Left ventricle myocardium superior (tissue), 1 donor: ENCODE measurements around the gene SLC15A1. TPM values are rescaled to one million over a fixed set of nuclear protein-coding genes. Genes with fewer than 3 reads are reported as not detected.
"Not testable (repeated sequence)": the region's sequence is repeated elsewhere in the genome, so short reads cannot be mapped to it uniquely, and the experiment has no call there.

ENCODE experiments used
- ATAC-seq: fragments of 200-7000 bp; cut with Tn5 transposase; one replicate; pipeline ENCODE4 v1.9.1; 2020; ENCODE audit warnings: mild to moderate bottlenecking, moderate library complexity
- DNase-seq: peaks from one replicate; pipeline ENCODE4 v3.0.0-alpha.2; 2020
- intact Hi-C: fragments of 100-400 bp; cut with micrococcal nuclease; formaldehyde crosslinking; loops from one replicate; pipeline ENCODE4 v1.11.0; 2022
- total RNA-seq: library from RNA; stranded (reverse); fragmentation: NEBNext Ultra II Directional; extraction: Animal tissue kit (Norgen Biotek cat#: 25700); gene quantifications from one replicate; pipeline ENCODE4 v1.2.1, GENCODE V29; 2021
- donor health status: DM: no; HTN: yes; CAD: no; lungs with severe emphysema.

The SLC15A1 gene
- total RNA-seq, 1 donor from 2014 or later, result not detected

- ATAC-seq, result no peak
- intact Hi-C loops, result no loop called here
- DNase-seq, result no peak
Measured at GRCh38 chr13:98761126-98761985, 8.9 kb upstream of the SLC15A1 start.

DNA sequence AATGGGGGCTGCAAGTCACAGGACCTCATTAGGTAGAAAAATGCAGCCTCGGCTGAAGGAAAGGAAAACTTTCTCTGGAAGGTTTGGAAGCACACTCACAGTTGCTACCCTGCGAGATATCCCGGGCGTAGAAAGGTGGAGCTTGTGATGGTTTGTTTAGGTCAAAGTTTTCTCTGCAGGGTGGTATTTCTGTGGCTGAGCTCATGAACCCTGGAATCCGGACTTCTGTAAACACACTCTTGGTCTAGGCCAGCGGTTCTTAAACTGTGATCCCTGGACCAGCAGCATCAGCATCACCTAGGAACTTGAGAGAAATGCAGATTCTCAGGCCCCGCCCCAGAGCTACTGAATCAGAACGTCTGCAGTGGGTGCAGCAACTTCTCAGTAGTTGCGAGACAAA, 3.3 kb upstream of the SLC15A1 start:
- no peak for DNase-seq
- intact Hi-C loops, result no loop called here
- no peak for ATAC-seq

DNA sequence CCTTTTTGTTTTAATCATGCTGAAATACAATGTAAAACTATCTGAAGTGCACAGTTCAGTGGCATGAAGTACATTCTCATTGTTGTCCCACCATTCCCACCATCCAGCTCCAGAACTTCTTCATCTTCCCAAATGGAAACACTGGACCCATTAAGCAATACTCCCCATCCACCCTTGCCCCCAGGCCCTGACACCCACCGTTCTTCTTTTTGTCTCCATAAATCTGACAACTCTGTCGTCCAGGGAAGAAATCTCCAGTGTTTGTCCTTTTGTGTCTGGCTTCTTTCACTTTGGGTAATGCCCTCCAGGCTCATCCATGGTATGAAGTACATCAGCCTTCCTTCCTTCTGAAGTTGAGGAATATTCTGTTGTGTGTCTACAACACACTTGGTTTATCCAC, 2.6 kb upstream of the SLC15A1 start:
- intact Hi-C loops, result no loop called here
- no peak for DNase-seq
- ATAC-seq, result no peak

DNA sequence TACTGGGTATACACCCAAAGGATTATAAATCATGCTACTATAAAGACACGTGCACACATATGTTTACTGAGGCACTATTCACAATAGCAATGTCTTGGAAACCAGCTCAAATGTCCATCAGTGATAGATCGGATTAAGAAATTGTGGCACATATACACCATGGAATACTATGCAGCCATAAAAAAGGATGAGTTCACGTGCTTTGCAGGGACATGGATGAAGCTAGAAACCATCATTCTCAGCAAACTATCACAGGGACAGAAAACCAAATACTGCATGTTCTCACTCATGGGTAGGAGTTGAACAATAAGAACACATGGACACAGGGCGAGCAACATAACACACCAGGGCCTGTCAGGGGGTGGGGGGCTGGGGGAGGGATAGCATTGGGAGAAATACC, 2.0 kb upstream of the SLC15A1 start:
- intact Hi-C loops, DNase-seq, ATAC-seq: not testable (repeated sequence)

- DNase-seq (no peak), ATAC-seq (no peak)
- intact Hi-C loops, result no loop called here
Measured at GRCh38 chr13:98751861-98752466, 508 bp downstream of the SLC15A1 start.

DNA sequence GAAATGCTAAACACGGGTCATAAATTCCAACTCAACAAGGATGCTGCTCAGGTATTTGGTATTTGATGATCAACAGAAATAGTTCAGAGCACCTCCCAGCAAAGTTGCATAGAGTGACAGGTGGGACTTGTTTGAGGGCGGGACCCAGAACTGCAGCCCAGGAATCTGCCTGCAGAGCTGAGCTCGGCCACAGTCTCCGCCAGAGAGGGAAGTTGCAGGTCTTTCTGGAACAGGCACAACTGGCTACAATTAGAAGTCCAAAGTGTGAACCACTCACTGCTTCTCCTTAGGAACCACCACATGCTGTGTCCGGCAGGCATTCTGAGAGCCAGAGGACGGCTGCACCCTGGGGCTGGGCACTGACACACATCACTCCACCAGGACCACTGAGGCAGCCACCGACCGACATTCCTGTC, 1.1 kb downstream of the SLC15A1 start:
- ATAC-seq, result no peak
- intact Hi-C loops, result no loop called here
- DNase-seq, result no peak

DNA sequence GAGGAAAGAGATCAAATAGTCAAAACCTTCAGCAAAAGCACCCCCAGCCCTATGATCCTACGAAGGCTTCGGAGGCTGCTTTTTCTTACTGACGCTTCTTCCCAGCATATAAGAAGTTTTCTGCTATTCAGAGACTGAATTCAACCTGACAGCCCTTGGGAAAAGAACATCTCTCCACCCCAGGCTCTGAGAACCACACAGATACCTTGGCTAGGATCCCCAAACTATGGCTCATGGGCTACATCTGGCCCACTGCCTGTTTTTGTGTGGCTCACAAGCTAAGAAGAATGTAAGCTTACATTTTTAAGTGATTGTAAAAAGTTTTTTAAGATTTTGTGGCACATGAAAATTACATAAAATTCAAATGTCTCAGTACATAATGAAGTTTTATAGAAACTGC, 3.0 kb downstream of the SLC15A1 start:
- ATAC-seq, result no peak
- DNase-seq, result no peak
- intact Hi-C loops, result no loop called here

- intact Hi-C loops, result no loop called here
- ATAC-seq, result no peak
- no peak for DNase-seq
Measured at GRCh38 chr13:98746968-98747367, 5.5 kb downstream of the SLC15A1 start.

- intact Hi-C loops, result no loop called here
- no peak for ATAC-seq
- DNase-seq, result no peak
Measured at GRCh38 chr13:98743377-98743776, 9.1 kb downstream of the SLC15A1 start.

GRCh38 chr13:98742961-98743360, 9.5 kb downstream of the SLC15A1 start:
- DNase-seq (no peak), ATAC-seq (no peak)
- intact Hi-C loops, result no loop called here

DNA sequence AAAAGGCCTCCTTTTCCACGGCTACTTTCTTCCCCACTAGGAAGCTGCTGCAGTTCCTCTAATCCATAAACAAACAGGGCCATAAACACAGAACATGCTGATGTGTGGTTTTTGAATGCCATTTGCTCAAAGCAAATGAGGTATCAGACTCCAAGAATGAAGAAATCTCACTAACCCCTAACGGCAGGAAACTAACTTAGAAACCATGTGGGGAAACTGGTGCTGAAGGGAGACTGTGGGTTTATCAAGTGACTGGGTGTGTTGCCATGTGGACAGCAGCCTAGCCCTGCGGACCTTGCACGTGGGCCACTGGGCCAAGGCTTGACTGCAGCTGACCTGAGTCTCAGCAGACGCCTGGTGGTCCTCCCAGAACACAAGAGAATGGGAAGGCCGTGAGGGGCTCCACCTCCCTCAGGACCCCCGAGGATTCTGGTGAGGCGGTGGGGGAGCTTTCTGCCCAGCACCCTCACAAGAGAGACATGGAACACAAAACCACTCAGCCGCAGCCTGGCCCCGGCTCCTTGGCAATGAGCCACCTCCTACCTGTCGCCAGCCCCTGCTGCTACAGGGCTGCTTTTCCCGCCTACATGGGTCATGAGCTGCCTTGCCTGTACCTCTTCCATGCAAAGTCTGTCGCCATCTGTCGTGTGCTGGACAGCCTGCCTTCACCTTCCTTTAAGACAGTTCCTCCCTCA, 10.6 kb downstream of the SLC15A1 start:
- intact Hi-C loops, result no loop called here
- DNase-seq, result no peak
- no peak for ATAC-seq

GRCh38 chr13:98740131-98740530, 12.3 kb downstream of the SLC15A1 start:
- no peak for DNase-seq
- intact Hi-C loops, result no loop called here
- ATAC-seq, result no peak

- intact Hi-C loops, result no loop called here
- ATAC-seq, result no peak
Measured at GRCh38 chr13:98738993-98739392, 13.5 kb downstream of the SLC15A1 start.

DNA sequence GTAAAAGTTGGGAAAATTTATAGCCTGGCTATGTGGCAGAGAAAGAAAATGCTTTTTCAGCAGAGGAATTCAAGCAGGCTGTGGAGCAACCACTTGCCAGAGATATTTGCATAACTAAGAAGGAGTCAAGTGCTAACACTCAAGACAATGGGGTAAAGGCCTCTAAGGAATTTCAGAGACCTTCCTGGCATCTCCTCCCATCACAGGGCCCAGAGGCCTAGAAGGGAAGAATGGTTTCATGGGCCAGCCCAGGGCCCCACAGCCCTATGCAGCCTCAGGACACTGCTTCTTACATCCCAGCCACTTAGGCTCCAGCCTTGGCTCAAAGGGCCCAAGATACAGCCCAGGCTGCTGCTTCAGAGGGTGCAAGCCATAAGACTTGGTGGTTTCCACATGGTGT, 14.3 kb downstream of the SLC15A1 start:
- DNase-seq (no peak), ATAC-seq (no peak)
- intact Hi-C loops, result no loop called here

More at GRCh38 chr13:98738993-98739392, 13.5 kb downstream of the SLC15A1 start:
- no peak for DNase-seq

GRCh38 chr13:98731925-98732324, 20.5 kb downstream of the SLC15A1 start:
- DNase-seq, result no peak
- ATAC-seq, result no peak
- intact Hi-C loops, result no loop called here

DNA sequence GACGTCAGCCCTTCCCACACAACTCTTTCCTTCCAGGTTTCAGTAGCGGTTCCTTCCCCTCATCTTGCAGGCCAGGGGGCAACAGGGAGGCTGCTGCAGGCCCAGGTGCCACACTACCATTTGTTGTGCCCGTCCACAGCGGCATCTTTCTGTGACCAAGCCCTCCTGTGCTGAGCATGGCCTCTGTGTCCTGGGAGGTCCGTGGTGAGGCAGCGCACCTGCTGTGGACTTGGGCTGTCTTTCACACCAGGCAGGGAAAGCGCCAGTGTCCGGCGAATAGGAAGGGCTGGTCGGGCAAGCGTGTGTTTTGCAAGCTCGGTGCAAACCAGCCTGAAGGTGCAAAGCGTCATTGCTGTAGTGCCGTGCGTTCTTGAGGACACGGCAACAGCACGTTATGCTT, 21.4 kb downstream of the SLC15A1 start:
- intact Hi-C loops, result no loop called here
- ATAC-seq (no peak), DNase-seq (no peak)

- no peak for ATAC-seq
- intact Hi-C loops, result no loop called here
- no peak for DNase-seq
Measured at GRCh38 chr13:98730441-98730840, 22.0 kb downstream of the SLC15A1 start.

- ATAC-seq, result no peak
- intact Hi-C loops, result no loop called here
- DNase-seq, result no peak
Measured at GRCh38 chr13:98729658-98730057, 22.8 kb downstream of the SLC15A1 start.

GRCh38 chr13:98722958-98723357, 29.5 kb downstream of the SLC15A1 start:
- ATAC-seq (no peak), DNase-seq (no peak)
- intact Hi-C loops, result no loop called here

DNA sequence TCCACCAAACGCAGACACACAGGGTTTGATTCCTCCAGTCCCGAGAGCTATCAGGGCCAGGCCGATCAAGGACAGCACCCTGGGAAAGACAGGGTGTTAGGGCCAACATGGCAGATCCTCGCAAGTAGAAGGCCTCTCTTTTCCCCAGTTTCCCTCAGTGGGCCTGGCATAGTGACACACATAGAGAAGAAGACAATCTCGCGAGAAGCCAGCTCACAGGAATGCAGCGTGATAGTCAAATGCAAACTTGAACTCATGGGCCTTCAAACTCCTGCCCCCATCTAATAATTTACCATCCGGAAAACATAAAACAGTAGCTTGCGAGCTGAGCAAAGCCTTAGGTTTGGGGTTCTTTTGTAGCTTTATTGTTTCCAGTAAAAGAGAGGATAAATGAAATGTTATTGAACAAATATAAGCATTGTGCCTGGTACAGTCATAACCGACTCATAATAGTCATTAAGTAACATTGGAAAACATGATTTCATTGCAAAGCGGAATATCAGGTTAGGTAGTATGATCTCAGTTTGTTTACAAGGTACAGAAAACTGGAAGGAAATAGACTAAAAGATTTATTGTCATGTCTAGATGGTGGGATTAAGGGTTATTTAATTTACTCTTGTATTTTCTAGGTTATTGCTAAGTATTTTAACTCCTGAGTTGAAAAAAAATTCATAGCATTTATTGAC, 30.5 kb downstream of the SLC15A1 start:
- ATAC-seq, result no peak
- intact Hi-C loops, result no loop called here
- DNase-seq, result no peak
